ENCODE measurements around the gene RBM25.
"Not testable (repeated sequence)": the region's sequence is repeated elsewhere in the genome, so short reads cannot be mapped to it uniquely, and the experiment has no call there.

The RBM25 gene

GRCh38 chr14:73027984-73028383, 30.4 kb upstream of the RBM25 start:
- no peak overlapping the region for H3K27ac ChIP-seq (ENCODE audit: low read depth, low read length)

GRCh38 chr14:73036706-73037450, 21.5 kb upstream of the RBM25 start:
- H3K4me1 ChIP-seq (ENCODE audit: control insufficient read depth in 1 of 2, insufficient read depth in 2 of 2, low read length in 2 of 2); H3K36me3 ChIP-seq (ENCODE audit: control insufficient read depth in 1 of 2, insufficient read depth in 2 of 2, low read length in 2 of 2); H3K27ac ChIP-seq (ENCODE audit: low read depth, low read length); H3K9me3 ChIP-seq (ENCODE audit: control insufficient read depth in 1 of 2, low read length in 2 of 2); H3K27me3 ChIP-seq (ENCODE audit: control insufficient read depth in 1 of 2, insufficient read depth in 2 of 2, low read length in 2 of 2); H3K4me3 ChIP-seq (ENCODE audit: low read depth in 1 of 2, low read length in 2 of 2); H3K9ac ChIP-seq (ENCODE audit: low read depth in 1 of 2, low read length in 2 of 2): not testable (repeated sequence)

More at GRCh38 chr14:73027984-73028383, 30.4 kb upstream of the RBM25 start:
- no peak overlapping the region for H3K4me3 ChIP-seq (ENCODE audit: low read depth in 1 of 2, low read length in 2 of 2)
- no peaks in the 10 kb centered on the region for H3K27me3 ChIP-seq (ENCODE audit: control insufficient read depth in 1 of 2, insufficient read depth in 2 of 2, low read length in 2 of 2)
- peaks cover 0 to 12% of the 10 kb centered on the region in 2 donors for H3K36me3 ChIP-seq (ENCODE audit: control insufficient read depth in 1 of 2, insufficient read depth in 2 of 2, low read length in 2 of 2)
- no peaks in the 10 kb centered on the region for H3K9me3 ChIP-seq (ENCODE audit: control insufficient read depth in 1 of 2, low read length in 2 of 2)
- H3K9ac ChIP-seq (ENCODE audit: low read depth in 1 of 2, low read length in 2 of 2) = no peak overlapping the region
- H3K4me1 ChIP-seq (ENCODE audit: control insufficient read depth in 1 of 2, insufficient read depth in 2 of 2, low read length in 2 of 2) = peaks cover 0 to 14% of the 10 kb centered on the region in 2 donors

DNA sequence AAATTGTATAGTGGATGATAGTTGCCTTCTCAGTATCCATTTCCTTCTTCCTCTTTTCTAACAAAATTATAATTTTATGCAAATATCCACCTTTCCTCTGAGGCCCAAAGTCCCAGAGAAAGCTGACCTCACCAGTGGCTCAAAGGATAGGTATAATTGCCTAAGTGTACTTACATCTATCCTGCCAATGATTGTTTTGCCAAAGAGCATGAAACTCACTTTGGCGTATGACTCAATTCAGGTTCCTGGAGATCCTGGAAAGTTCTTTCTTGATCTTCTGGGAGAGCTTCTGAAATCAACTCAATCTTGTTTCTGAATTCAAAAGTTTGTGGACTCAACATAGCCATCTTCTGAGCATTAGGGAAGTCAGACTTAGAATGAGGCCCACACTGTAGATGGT, 10.5 kb upstream of the RBM25 start:
- Histone ChIP-seq H3K27me3 (ENCODE audit: control insufficient read depth in 1 of 2, insufficient read depth in 2 of 2, low read length in 2 of 2) (no peaks in the 10 kb centered on the region), H3K9ac (ENCODE audit: low read depth in 1 of 2, low read length in 2 of 2) (no peak overlapping the region), H3K4me1 (ENCODE audit: control insufficient read depth in 1 of 2, insufficient read depth in 2 of 2, low read length in 2 of 2) (no peaks in the 10 kb centered on the region), H3K27ac (ENCODE audit: low read depth, low read length) (no peak overlapping the region), H3K36me3 (ENCODE audit: control insufficient read depth in 1 of 2, insufficient read depth in 2 of 2, low read length in 2 of 2) (no peaks in the 10 kb centered on the region), H3K4me3 (ENCODE audit: low read depth in 1 of 2, low read length in 2 of 2) (no peak overlapping the region), H3K9me3 (ENCODE audit: control insufficient read depth in 1 of 2, low read length in 2 of 2) (no peaks in the 10 kb centered on the region)

DNA sequence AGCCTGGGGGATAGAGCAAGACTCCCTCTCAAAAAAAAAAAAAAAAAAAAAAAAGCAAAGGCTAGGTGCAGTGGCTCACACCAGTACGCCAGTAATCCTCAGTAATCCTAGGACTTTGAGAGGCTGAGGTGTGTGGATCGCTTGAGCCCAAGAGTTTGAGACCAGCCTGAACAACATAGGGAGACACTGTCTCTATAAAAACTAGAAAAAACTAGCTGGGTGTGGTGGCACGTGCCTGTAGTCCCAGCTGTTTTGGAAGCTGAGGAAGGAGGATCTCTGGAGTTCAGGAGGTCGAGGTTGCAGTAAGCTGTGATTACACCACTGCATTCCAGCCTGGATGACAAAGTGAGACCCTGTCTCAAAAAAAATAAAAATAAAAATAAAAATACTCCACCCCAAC, 8.9 kb upstream of the RBM25 start:
- Histone ChIP-seq H3K9ac (ENCODE audit: low read depth in 1 of 2, low read length in 2 of 2) (no peak overlapping the region), H3K4me1 (ENCODE audit: control insufficient read depth in 1 of 2, insufficient read depth in 2 of 2, low read length in 2 of 2) (no peaks in the 10 kb centered on the region), H3K27me3 (ENCODE audit: control insufficient read depth in 1 of 2, insufficient read depth in 2 of 2, low read length in 2 of 2) (no peaks in the 10 kb centered on the region), H3K27ac (ENCODE audit: low read depth, low read length) (no peak overlapping the region), H3K9me3 (ENCODE audit: control insufficient read depth in 1 of 2, low read length in 2 of 2) (no peaks in the 10 kb centered on the region), H3K36me3 (ENCODE audit: control insufficient read depth in 1 of 2, insufficient read depth in 2 of 2, low read length in 2 of 2) (no peaks in the 10 kb centered on the region), H3K4me3 (ENCODE audit: low read depth in 1 of 2, low read length in 2 of 2) (no peak overlapping the region)

GRCh38 chr14:73055251-73055650, 3.1 kb upstream of the RBM25 start:
- Histone ChIP-seq H3K36me3 (ENCODE audit: control insufficient read depth in 1 of 2, insufficient read depth in 2 of 2, low read length in 2 of 2) (no peaks in the 10 kb centered on the region), H3K4me1 (ENCODE audit: control insufficient read depth in 1 of 2, insufficient read depth in 2 of 2, low read length in 2 of 2) (peaks cover 7 to 11% of the 10 kb centered on the region in 2 donors), H3K27ac (ENCODE audit: low read depth, low read length) (no peak overlapping the region), H3K4me3 (ENCODE audit: low read depth in 1 of 2, low read length in 2 of 2) (no peak overlapping the region), H3K9ac (ENCODE audit: low read depth in 1 of 2, low read length in 2 of 2) (no peak overlapping the region), H3K27me3 (ENCODE audit: control insufficient read depth in 1 of 2, insufficient read depth in 2 of 2, low read length in 2 of 2) (no peaks in the 10 kb centered on the region), H3K9me3 (ENCODE audit: control insufficient read depth in 1 of 2, low read length in 2 of 2) (no peaks in the 10 kb centered on the region)

GRCh38 chr14:73057944-73058223, 450 bp upstream of the RBM25 start:
- H3K36me3 ChIP-seq (ENCODE audit: control insufficient read depth in 1 of 2, insufficient read depth in 2 of 2, low read length in 2 of 2) = no peaks in the 10 kb centered on the region
- no peaks in the 10 kb centered on the region for H3K27me3 ChIP-seq (ENCODE audit: control insufficient read depth in 1 of 2, insufficient read depth in 2 of 2, low read length in 2 of 2)
- peaks cover 12 to 16% of the 10 kb centered on the region in 2 donors for H3K4me1 ChIP-seq (ENCODE audit: control insufficient read depth in 1 of 2, insufficient read depth in 2 of 2, low read length in 2 of 2)

GRCh38 chr14:73058922-73059673, 764 bp downstream of the RBM25 start:
- Histone ChIP-seq H3K36me3 (ENCODE audit: control insufficient read depth in 1 of 2, insufficient read depth in 2 of 2, low read length in 2 of 2) (peaks cover 0 to 5% of the 10 kb centered on the region in 2 donors), H3K4me3 (ENCODE audit: low read depth in 1 of 2, low read length in 2 of 2) (peak overlapping the region; percentile 81 to 94), H3K9me3 (ENCODE audit: control insufficient read depth in 1 of 2, low read length in 2 of 2) (no peaks in the 10 kb centered on the region), H3K27ac (ENCODE audit: low read depth, low read length) (peak overlapping the region; percentile 74), H3K27me3 (ENCODE audit: control insufficient read depth in 1 of 2, insufficient read depth in 2 of 2, low read length in 2 of 2) (no peaks in the 10 kb centered on the region), H3K4me1 (ENCODE audit: control insufficient read depth in 1 of 2, insufficient read depth in 2 of 2, low read length in 2 of 2) (peaks cover 12 to 16% of the 10 kb centered on the region in 2 donors), H3K9ac (ENCODE audit: low read depth in 1 of 2, low read length in 2 of 2) (peak overlapping the region; percentile 82 to 99)

More at GRCh38 chr14:73057944-73058223, 450 bp upstream of the RBM25 start:
- Histone ChIP-seq H3K27ac (ENCODE audit: low read depth, low read length) (peak overlapping the region; percentile 90), H3K9ac (ENCODE audit: low read depth in 1 of 2, low read length in 2 of 2) (peak overlapping the region; percentile 82 to 91), H3K9me3 (ENCODE audit: control insufficient read depth in 1 of 2, low read length in 2 of 2) (no peaks in the 10 kb centered on the region), H3K4me3 (ENCODE audit: low read depth in 1 of 2, low read length in 2 of 2) (peak overlapping the region; percentile 81 to 94)

DNA sequence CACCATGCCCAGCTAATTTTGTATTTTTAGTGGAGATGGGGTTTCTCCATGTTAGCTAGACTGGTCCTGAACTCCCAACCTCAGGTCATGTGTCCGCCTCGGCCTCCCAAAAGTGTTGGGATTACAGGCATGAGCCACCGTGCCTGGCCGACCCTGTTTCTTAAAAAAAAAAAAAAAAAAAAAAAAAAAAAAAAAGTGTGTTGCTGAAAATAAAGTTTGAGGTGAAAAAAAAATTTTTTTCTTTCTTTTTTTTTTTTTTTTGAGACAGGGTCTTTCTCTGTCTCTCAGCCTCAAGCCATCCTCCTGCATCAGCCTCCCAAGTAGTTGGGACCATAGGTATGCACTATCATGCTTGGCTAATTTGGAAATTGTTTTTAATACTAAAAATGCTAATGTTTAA, 11.3 kb downstream of the RBM25 start:
- Histone ChIP-seq H3K27me3 (ENCODE audit: control insufficient read depth in 1 of 2, insufficient read depth in 2 of 2, low read length in 2 of 2) (no peaks in the 10 kb centered on the region), H3K4me1 (ENCODE audit: control insufficient read depth in 1 of 2, insufficient read depth in 2 of 2, low read length in 2 of 2) (no peaks in the 10 kb centered on the region), H3K27ac (ENCODE audit: low read depth, low read length) (no peak overlapping the region), H3K9ac (ENCODE audit: low read depth in 1 of 2, low read length in 2 of 2) (no peak overlapping the region), H3K4me3 (ENCODE audit: low read depth in 1 of 2, low read length in 2 of 2) (no peak overlapping the region), H3K9me3 (ENCODE audit: control insufficient read depth in 1 of 2, low read length in 2 of 2) (no peaks in the 10 kb centered on the region), H3K36me3 (ENCODE audit: control insufficient read depth in 1 of 2, insufficient read depth in 2 of 2, low read length in 2 of 2) (peaks cover 9 to 37% of the 10 kb centered on the region in 2 donors)

DNA sequence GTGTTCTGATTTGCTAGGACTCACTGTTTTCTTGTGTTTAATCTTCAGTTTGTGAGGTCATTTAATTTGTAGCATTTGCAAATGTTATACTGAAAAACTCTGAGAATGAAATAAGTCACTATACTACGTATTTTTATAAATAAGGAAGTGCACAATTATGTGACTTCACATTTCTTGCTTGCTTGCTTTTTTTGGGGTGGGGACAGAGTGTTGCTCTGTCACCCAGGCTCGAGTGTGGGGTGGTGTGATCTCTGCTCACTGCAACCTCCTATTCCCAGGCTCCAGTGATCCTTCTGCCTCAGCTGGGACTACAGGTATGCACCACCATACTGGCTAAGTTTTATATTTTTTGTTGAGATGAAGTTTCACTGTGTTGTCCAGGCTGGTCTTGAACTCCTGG, 32.7 kb downstream of the RBM25 start:
- Histone ChIP-seq H3K27me3 (ENCODE audit: control insufficient read depth in 1 of 2, insufficient read depth in 2 of 2, low read length in 2 of 2) (no peaks in the 10 kb centered on the region), H3K4me1 (ENCODE audit: control insufficient read depth in 1 of 2, insufficient read depth in 2 of 2, low read length in 2 of 2) (no peaks in the 10 kb centered on the region), H3K9ac (ENCODE audit: low read depth in 1 of 2, low read length in 2 of 2) (no peak overlapping the region), H3K27ac (ENCODE audit: low read depth, low read length) (no peak overlapping the region), H3K9me3 (ENCODE audit: control insufficient read depth in 1 of 2, low read length in 2 of 2) (no peaks in the 10 kb centered on the region), H3K4me3 (ENCODE audit: low read depth in 1 of 2, low read length in 2 of 2) (no peak overlapping the region), H3K36me3 (ENCODE audit: control insufficient read depth in 1 of 2, insufficient read depth in 2 of 2, low read length in 2 of 2) (peaks cover 21 to 49% of the 10 kb centered on the region in 2 donors)

GRCh38 chr14:73097421-73097820, 39.1 kb downstream of the RBM25 start:
- no peaks in the 10 kb centered on the region for H3K4me1 ChIP-seq (ENCODE audit: control insufficient read depth in 1 of 2, insufficient read depth in 2 of 2, low read length in 2 of 2)
- no peak overlapping the region for H3K27ac ChIP-seq (ENCODE audit: low read depth, low read length)
- H3K9me3 ChIP-seq (ENCODE audit: control insufficient read depth in 1 of 2, low read length in 2 of 2) = no peaks in the 10 kb centered on the region
- H3K4me3 ChIP-seq (ENCODE audit: low read depth in 1 of 2, low read length in 2 of 2) = no peak overlapping the region
- no peak overlapping the region for H3K9ac ChIP-seq (ENCODE audit: low read depth in 1 of 2, low read length in 2 of 2)
- peaks cover 22 to 70% of the 10 kb centered on the region in 2 donors for H3K36me3 ChIP-seq (ENCODE audit: control insufficient read depth in 1 of 2, insufficient read depth in 2 of 2, low read length in 2 of 2)
- H3K27me3 ChIP-seq (ENCODE audit: control insufficient read depth in 1 of 2, insufficient read depth in 2 of 2, low read length in 2 of 2) = no peaks in the 10 kb centered on the region

Data from duodenal mucosa (tissue), 2 donors.